UCSD-AML1 (cell line): ENCODE data around the gene GTF2F1.
"Not testable (repeated sequence)": the region's sequence is repeated elsewhere in the genome, so short reads cannot be mapped to it uniquely, and the experiment has no call there.

Experiments
- DNase-seq: peaks from one replicate; lab custom pipeline; 2025; ENCODE audit not compliant: unreplicated experiment; lab: John Stamatoyannopoulos, UW

The GTF2F1 gene

GRCh38 chr19:6417713-6418561 is 25.0 kb upstream of the GTF2F1 start:
- DNase-seq: no peak

DNA sequence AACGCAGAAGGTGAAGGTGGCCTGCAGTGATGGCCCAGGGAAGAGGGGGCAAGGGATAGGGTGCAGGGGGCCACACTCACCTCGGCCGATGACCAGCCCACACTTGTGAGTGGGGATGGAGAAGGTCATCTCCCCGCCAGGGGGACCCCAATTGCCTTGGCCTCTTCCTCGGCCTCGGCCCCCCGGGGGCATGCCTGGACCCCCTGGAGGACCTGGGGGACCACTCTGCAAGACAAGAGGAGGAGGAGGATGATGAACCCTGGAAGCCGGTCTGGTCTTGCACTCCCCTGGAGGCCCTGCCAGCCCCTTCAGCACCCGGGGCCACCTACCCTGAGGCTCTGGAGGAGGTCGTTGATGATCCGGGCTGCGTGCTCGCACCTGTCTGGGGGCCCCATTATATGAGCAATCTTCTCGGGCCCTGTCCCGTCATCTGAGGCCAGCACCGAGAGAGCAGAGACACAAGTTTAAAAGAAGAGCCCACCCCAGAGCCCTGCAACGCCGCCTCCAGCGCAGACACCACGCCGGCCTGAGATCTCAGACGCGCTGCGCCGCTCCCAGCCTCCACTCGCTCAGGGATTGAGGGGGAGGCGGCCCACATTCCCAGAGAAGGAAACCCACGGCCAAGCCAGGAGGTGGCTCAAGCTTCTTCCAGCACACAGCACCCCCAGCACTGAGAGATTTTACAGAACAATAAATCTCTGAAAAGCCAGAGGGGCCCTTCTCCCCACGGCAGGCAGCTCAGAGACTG is 23.9 kb upstream of the GTF2F1 start:
- DNase-seq: no peak

DNA sequence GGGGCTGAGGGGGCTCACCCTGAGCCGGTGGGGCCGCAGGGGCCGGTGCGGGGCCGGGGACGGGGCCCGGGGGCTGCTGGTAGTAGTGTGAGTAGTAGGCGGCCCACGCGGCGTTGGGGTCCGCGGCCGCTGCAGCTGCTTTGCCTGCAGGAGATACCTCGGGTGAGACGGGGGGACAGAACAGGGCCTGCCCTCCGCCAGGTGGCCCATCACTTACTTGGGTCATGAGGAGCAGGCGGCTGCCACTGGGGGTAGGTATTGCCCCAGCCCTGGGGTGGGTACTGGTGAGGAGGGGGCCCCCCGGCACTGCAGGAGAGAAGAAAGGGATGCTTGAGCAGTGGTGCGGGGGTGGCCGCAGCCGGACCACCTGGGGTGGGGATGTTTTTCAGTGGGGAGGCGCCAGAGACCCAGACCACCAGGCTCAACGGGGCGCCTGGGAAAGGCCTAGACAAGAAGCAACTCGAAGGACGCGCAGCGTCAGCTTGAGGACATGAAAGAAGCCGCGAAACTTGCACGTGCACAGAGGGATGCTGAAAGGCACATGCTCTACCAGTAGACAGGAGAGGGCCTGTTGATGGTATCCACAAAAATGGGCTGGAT is 22.7 kb upstream of the GTF2F1 start:
- no peak for DNase-seq

GRCh38 chr19:6414793-6415590 is 22.0 kb upstream of the GTF2F1 start:
- DNase-seq: no peak

- DNase-seq: no peak
These were observed 21.0 kb upstream of the GTF2F1 start for GRCh38 chr19:6413721-6414643.

DNA sequence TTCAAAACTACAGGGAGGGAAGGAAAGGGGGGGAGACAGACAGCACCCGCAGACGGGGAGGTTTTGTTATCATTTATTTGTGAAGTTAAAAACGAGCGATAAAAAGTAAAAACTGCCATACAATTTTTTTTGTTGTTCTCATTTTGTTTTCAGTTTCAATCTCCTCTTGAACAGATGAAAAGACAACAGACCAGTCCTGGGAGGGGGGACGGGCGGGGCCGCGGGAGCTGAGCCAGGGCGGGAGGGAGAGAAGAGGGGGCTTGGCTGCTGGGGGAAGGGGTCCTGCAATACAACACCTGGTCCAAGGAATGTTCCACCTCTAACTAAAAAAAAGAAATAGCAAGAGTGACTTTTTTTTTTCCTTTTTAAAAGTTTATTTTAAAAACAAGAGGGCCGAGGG is 20.3 kb upstream of the GTF2F1 start:
- DNase-seq: no peak

DNA sequence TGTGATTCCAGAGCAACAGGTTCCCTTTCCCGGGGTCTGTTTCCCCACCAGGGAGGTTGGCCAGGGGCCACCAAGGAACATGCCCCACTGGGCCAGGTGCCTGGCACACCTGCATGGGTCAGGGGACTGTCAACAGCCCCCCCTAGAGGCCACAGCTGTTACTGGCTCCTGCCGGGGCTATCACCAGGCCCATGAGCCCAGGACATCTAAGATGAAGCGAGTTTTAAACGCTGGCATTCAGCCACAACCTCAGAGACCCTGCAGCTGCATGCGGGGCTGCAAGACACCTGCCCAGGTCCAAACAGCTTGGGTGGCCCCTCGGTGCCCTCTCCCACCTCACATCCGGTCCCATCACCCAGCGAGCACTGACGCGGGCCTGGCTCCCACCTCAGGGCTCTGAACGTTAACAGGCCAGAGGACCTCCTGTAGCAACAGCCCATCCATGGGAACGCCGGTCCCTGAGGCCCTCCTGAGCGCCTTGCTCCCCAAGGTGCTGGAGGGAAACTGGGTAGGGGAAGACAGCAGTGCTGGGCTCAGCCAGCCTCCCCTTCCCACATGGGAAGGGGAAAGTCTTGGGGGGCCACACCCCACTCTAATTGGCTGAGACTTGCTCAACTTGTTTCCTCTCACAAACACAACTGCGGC is 19.6 kb upstream of the GTF2F1 start:
- peak; percentile 38 for DNase-seq

DNA sequence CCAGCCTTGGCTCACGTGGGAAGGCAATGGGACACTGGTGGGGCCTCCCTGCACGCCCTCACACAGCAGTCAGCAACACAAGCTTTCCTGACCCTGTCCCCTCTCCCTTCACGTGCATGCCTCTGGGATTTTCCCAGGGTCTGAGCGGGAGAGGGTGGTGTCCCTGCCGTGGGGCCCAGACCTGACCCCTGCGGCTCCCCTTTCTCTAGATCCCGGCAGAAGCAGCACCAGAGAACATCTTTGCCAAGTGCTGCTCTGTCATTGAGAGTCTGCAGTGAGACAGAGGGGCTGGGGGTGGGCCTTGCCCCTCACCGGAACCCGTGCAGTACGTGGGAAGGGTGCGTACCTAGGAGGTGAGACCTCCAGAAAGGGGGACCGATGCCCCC is 19.1 kb upstream of the GTF2F1 start:
- DNase-seq: no peak

DNA sequence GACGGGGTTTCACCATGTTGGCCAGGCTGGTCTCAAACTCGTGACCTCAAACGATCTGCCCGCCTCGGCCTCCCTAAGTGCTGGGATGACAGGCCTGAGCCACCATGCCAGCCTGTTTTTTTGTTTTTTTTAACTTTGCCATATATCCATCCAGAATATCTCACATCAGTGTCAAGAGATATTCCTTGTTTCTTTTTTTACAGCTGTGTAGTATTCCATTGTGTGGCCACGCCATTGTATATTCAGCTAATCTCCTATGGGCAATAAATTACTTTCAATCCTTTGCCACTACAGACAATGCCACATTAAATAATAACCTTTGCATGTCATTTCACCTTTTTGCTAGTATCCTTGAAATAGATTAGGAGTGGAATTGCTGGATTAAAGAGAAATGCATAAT is 16.4 kb upstream of the GTF2F1 start:
- DNase-seq: no peak

DNA sequence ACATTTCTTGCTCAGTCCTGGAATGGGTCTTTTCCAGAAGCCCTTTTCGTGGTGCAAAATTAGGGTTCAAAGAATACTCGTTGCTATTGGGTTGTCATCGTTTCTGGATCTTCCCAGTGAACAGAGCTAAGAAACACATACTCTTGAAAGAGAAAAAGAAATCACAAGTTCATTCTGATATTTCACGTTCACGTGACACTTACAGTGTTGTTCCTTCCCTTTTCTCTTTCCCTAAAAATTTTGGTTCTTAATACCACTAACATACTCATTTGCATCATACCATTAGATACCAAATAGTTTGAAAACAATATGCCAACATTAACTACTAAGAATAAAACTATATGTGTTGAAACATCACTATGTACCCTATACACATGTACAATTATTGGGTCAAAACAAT is 13.4 kb upstream of the GTF2F1 start:
- no peak for DNase-seq

GRCh38 chr19:6402837-6403608 is 10.1 kb upstream of the GTF2F1 start:
- DNase-seq: no peak

- DNase-seq: no peak
These were observed 9.1 kb upstream of the GTF2F1 start for GRCh38 chr19:6402058-6402457.

- DNase-seq: not testable (repeated sequence)
These were observed 7.3 kb upstream of the GTF2F1 start for GRCh38 chr19:6400062-6400944.

DNA sequence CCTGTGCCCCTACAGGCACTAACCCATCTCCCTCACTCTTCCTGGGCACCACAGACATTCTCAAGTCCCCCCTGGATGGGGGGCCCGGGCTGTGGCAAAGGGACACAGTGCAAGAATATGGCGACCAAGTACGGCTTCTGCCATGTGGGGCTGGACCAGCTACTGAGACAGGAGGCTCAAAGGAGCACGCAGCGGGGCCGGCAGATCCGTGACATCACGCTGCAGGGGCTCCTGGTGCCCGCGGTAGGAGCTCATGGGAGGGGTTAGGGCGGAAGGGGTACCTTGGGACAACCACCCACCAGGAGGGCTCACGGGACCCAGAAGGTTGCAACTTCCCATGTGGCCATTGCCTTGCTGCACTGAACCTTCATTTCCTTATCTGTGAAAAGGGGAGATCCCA is 3.3 kb upstream of the GTF2F1 start:
- no peak for DNase-seq

DNA sequence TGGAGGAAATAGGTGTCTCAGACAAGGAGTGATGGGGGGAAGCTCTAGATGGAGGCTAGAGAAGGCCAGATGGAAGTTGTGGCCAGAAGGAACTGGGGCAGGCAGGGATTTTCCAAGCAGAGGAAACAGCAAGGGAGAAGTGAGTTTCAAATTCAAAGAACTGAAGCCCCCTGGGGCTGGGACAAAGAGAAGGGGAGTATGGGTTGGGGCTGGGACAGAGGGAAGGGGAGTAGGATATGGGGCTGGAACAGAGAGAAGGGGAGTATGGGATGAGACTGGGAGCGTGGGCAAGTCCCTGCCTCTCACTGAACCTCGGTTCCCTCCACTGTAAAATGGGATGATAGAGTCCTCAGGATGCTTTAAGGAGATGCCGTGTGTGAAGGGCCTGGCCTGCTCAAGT is 1.9 kb upstream of the GTF2F1 start:
- no peak for DNase-seq

GRCh38 chr19:6393983-6394412 is 1.0 kb upstream of the GTF2F1 start:
- no peak for DNase-seq

- peak; percentile 36 for DNase-seq
These were observed 517 bp downstream of the GTF2F1 start for GRCh38 chr19:6392221-6393073.
